ENCODE data around the gene PA2G4. TPM values are rescaled to one million over a fixed set of nuclear protein-coding genes. Genes with fewer than 3 reads are reported as not detected.

Gene PA2G4
- total and polyA plus RNA-seq, 10 of the 15 experiments (the other 5 are each of a cell fraction or from before 2014, with no cell fraction given), result 148 to 514 (median 406) TPM

DNA sequence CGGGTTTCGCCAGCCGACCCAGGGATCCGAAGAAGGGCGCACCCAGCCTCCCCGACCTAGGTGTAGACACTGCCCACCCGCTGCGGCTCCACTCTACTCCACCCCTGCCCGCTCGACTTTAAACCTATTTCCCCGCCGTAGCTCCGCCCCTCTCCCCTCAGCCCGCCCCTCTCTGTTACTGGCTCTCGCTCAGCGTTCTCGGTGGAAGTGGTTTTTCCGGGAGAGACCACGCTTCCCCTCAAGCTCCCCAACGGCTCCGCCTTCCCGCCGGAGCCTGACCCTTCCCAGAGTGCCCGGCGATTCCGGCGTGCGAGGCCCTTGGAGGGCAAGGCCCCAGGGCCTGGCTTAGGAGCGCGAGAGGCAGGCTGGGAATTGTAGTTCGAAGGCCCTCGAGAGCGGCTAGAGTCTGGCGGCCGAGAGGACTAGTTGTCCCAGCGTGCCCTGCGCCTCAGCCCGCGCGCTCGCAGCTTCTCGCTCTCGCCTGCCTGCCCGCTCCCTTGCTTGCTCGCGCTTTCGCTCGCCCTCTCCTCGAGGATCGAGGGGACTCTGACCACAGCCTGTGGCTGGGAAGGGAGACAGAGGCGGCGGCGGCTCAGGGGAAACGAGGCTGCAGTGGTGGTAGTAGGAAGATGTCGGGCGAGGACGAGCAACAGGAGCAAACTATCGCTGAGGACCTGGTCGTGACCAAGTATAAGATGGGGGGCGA lies at the start of gene PA2G4 (continued):
- TF ChIP-seq, protein P1, sequence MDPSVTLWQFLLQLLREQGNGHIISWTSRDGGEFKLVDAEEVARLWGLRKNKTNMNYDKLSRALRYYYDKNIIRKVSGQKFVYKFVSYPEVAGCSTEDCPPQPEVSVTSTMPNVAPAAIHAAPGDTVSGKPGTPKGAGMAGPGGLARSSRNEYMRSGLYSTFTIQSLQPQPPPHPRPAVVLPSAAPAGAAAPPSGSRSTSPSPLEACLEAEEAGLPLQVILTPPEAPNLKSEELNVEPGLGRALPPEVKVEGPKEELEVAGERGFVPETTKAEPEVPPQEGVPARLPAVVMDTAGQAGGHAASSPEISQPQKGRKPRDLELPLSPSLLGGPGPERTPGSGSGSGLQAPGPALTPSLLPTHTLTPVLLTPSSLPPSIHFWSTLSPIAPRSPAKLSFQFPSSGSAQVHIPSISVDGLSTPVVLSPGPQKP (IDR thresholded peaks at IDR 0.05; ENCODE audit: low read depth, low read length), result peak; percentile 75; the same call in 1 of the 2 replicates
- 0 out of 2 replicates have a peak, but pooled peaks have one; percentile 25 for TF ChIP-seq ASH2L (IDR thresholded peaks at IDR 0.05; ENCODE audit: borderline replicate concordance, low read depth)
- TF ChIP-seq CEBPB (IDR thresholded peaks at IDR 0.05; ENCODE audit: borderline replicate concordance in 1 of 2, low read depth in 2 of 2, low read length in 2 of 2), result no peak
- no peak for TF ChIP-seq ZSCAN29 (IDR thresholded peaks at IDR 0.05)
- peak; percentile 52; the same call in 1 of the 2 replicates for TF ChIP-seq RB1 (IDR thresholded peaks at IDR 0.05; ENCODE audit: borderline replicate concordance)
- TF ChIP-seq ZZZ3 (IDR thresholded peaks at IDR 0.05; ENCODE audit: control insufficient read depth, insufficient read length, low read depth), result no peak
- no peak for TF ChIP-seq KDM1A (IDR thresholded peaks at IDR 0.05; ENCODE audit: borderline replicate concordance)
- peak; percentile 67; the same call in 1 of the 2 replicates for TF ChIP-seq TCF3 (IDR thresholded peaks at IDR 0.05; ENCODE audit: borderline replicate concordance, insufficient read depth, low read depth, low read length)
- TF ChIP-seq POLR2AphosphoS5 (IDR thresholded peaks at IDR 0.05; ENCODE audit: low read length), result peak; percentile 91
- TF ChIP-seq NR2F1 (conservative IDR thresholded peaks at IDR 0.05), result peak; percentile 73
- peak; percentile 53; the same call in 1 of the 2 replicates for TF ChIP-seq SIN3A (IDR thresholded peaks at IDR 0.05; ENCODE audit: low read depth, low read length)
- TF ChIP-seq LARP7 (IDR thresholded peaks at IDR 0.05), result peak; percentile 81; the same call in 1 of the 2 replicates
- TF ChIP-seq NFYB (IDR thresholded peaks at IDR 0.05; ENCODE audit: insufficient read depth, low read depth, low read length), result peak; percentile 62; the same call in 1 of the 2 replicates
- TF ChIP-seq, protein P2, sequence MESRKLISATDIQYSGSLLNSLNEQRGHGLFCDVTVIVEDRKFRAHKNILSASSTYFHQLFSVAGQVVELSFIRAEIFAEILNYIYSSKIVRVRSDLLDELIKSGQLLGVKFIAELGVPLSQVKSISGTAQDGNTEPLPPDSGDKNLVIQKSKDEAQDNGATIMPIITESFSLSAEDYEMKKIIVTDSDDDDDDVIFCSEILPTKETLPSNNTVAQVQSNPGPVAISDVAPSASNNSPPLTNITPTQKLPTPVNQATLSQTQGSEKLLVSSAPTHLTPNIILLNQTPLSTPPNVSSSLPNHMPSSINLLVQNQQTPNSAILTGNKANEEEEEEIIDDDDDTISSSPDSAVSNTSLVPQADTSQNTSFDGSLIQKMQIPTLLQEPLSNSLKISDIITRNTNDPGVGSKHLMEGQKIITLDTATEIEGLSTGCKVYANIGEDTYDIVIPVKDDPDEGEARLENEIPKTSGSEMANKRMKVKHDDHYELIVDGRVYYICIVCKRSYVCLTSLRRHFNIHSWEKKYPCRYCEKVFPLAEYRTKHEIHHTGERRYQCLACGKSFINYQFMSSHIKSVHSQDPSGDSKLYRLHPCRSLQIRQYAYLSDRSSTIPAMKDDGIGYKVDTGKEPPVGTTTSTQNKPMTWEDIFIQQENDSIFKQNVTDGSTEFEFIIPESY (IDR thresholded peaks at IDR 0.05), result no peak
- 0 out of 2 replicates have a peak, but pooled peaks have one; percentile 24 for TF ChIP-seq NRF1 (conservative IDR thresholded peaks at IDR 0.05; ENCODE audit: low read depth, low read length)
- peak; percentile 97 for TF ChIP-seq HCFC1 (IDR thresholded peaks at IDR 0.05; ENCODE audit: low read length)
- no peak for TF ChIP-seq CBX3 (IDR thresholded peaks at IDR 0.05; ENCODE audit: borderline replicate concordance, low read depth)
- peak; percentile 31; the same call in 1 of the 2 replicates for TF ChIP-seq JUND (IDR thresholded peaks at IDR 0.05; ENCODE audit: low read depth, low read length)
- no peak; the same call in 1 of the 2 replicates for TF ChIP-seq ZNF207 (IDR thresholded peaks at IDR 0.05; ENCODE audit: borderline replicate concordance)
- TF ChIP-seq MTA2 (IDR thresholded peaks at IDR 0.05; ENCODE audit: low read depth), result no peak
- 0 out of 2 replicates have a peak, but pooled peaks have one; percentile 17 for TF ChIP-seq TBL1XR1 (IDR thresholded peaks at IDR 0.05; ENCODE audit: low read depth, low read length)
- TF ChIP-seq MXI1 (IDR thresholded peaks at IDR 0.05; ENCODE audit: low read depth, low read length), result peak; percentile 94
- no peak; the same call in 1 of the 2 replicates for TF ChIP-seq GATAD2B (conservative IDR thresholded peaks at IDR 0.05; ENCODE audit: low read depth)
- peak; percentile 93 for TF ChIP-seq POLR2A (IDR thresholded peaks at IDR 0.05; ENCODE audit: low read depth, low read length)
- peak; percentile 98 for TF ChIP-seq HDGF (IDR thresholded peaks at IDR 0.05)
- no peak for TF ChIP-seq STAT3 (IDR thresholded peaks at IDR 0.05; ENCODE audit: low read depth, low read length)
- peak; percentile 34; the same call in 1 of the 2 replicates for TF ChIP-seq RFX5 (IDR thresholded peaks at IDR 0.05; ENCODE audit: low read depth, low read length)
- no peak for TF ChIP-seq TCF7 (IDR thresholded peaks at IDR 0.05; ENCODE audit: borderline replicate concordance)
- peak; percentile 28; the same call in 1 of the 2 replicates for TF ChIP-seq ESRRA (IDR thresholded peaks at IDR 0.05; ENCODE audit: low read length)
- no peak for TF ChIP-seq HDAC6 (IDR thresholded peaks at IDR 0.05; ENCODE audit: unreplicated experiment)
- TF ChIP-seq POLR2AphosphoS2 (IDR thresholded peaks at IDR 0.05; ENCODE audit: low read depth, low read length), result peak; percentile 76; the same call in 1 of the 2 replicates
- no peak for TF ChIP-seq DPF2 (IDR thresholded peaks at IDR 0.05)
